Hippocampal formation (tissue), 2 donors: ENCODE measurements around the gene MVK.

Experiments
- DNase-seq, 2 donors: peaks; one replicate each; lab custom pipeline; 2025; lab: John Stamatoyannopoulos, UW

Gene MVK

GRCh38 chr12:109608793-109609192 is 35.2 kb downstream of the MVK start:
- DNase-seq = no peak

DNA sequence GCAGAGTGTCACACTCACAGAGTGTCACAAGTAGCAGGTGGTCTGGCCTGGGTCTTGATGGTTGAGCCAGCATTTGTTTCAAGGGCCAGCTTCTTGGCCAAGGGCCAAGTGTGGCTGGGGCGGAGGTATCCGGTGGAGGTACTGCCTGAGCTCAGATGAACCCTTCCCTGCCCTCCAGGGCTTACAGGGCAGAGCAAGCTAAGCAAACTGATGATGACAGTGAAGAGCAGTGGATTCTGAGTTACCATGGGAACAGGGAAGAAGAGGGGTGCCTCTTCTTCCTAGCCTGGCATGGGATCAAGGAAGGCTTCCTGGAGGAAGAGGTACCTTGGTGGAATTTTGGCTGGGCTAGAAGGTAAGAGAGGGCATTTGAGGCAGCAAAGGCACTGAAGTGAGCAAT is 35.7 kb downstream of the MVK start:
- DNase-seq = no peak

DNA sequence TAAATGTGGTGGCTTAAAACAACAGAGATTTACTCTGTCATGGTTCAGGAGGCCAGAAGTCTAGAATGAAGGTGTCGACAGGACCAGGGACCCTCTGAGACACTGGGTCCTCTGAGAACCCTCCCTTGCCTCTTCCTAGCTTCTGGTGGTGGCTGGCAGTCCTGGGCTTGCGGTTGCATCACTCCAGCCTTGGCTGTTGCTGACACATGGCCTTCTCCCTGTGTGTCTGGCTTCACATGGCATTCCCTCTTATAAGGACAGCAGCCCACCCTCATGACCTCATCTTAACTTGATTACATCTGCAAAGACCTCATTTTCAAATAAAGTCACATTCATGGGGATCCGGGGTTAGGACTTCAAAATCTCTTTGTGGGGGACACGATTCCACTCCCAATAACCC is 36.9 kb downstream of the MVK start:
- DNase-seq = no peak

- DNase-seq = no peak
Measured at GRCh38 chr12:109611223-109611622, 37.6 kb downstream of the MVK start.

GRCh38 chr12:109612003-109612402 is 38.4 kb downstream of the MVK start:
- no peak for DNase-seq

- no peak for DNase-seq
Measured at GRCh38 chr12:109612975-109613502, 39.4 kb downstream of the MVK start.

DNA sequence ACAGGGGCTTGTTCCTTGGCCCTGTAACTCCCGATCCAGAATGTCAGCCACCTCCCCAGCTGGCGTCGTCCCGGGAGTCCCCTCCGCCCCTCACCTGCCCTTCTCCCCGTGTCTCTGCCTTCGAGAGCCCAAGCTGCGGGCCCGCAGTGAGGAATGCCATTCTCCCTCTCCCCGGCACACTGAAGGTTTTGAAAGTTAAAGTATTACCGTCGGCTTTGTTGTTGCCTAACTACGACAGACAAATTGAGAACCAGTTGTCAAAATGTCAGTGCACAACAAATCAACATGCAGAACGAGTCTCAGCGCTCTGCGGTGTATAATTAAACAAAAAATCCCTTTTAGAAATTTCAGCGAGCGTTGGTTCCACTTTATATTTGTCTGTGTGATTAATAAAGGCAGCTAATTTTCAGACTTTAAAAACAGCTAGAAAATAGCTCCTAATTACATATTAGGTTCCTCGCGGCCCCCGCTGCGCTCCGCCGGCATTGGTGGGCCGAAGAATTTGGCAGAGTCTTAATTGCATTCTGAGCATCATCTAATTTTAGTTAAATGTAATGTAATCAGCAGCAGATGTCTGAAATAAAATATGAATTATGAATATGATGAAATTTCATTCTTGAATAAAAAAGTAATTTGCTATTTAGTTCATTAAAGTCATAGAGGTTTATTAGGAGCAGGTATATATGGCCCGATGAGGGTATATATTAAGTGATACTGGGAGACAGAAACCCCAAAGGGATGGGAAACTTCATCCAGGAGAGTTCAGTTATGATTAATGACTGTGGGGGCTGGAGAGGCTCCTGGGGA is 40.3 kb downstream of the MVK start:
- no peak for DNase-seq

DNA sequence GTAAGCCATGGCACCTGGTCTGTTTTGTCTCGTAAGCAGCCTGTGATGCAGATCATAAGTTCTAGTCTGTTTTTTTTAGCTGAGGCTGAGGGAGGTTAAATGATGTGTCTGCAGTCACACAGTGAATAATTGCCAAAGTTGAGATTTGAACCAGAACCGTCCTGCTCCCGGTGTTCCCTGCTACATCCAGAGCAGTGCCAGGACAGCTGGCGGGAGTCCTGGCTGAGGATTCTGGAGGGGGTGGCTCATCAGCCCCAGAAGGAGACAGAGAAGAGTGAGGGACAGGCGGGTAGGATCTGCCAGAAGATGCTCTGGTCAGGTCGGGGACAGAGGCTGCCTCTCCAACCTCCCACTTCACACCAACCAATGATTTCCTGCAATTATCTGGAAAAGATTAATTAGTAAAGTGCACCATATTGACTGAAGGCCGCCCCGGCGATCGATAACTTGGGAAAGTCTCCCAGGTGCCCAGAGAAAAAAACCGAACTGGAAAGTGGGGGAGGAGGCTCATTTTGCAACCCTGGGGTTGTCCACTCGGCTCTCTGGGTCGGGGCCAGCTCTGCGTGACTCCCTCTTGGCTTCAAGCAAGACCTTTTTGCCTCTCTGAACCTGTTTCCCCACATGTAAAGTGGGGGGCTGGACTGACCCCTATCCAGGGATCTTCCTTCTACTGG is 42.1 kb downstream of the MVK start:
- no peak for DNase-seq

DNA sequence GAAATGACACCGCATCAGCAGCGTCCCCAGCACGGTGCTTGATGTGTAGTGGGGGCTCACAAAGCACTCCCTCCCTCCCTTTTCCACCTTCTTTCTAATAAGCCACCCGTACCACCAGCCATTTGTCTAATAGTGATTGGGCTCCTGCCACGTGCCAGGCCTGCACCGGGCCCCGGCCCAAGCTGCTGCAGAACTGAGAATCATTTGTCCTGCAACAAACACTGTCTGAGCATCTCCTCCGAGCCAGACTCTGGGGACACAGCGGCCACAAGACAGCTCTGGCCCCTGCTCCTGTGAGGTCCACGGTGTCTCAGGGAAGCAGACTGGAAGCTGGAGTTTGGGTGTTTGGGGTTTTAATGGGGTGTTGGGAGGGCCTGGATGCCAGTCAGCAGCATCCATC is 43.9 kb downstream of the MVK start:
- peak; percentile 83 to 87 for DNase-seq

DNA sequence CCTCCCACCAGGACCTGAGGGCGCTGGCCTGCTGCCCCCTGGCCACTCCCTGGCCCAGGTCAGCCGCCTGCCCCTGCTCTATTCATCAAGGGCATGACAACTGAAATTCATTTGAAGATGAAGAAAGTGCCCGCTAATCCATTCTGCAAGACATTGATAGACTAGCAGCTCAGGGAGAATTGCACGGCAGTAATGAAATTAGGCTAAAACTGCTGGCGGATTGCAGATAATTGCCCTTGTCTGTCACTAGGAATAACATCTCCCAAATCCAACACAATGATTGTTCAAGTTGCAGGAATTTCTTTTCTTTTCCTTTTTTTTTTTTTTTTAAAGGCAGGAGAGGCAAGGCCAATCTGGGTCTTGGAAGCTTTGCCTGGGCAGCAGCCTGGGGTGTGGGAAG is 44.5 kb downstream of the MVK start:
- no peak for DNase-seq

- DNase-seq = no peak
Measured at GRCh38 chr12:109619002-109619604, 45.5 kb downstream of the MVK start.

DNA sequence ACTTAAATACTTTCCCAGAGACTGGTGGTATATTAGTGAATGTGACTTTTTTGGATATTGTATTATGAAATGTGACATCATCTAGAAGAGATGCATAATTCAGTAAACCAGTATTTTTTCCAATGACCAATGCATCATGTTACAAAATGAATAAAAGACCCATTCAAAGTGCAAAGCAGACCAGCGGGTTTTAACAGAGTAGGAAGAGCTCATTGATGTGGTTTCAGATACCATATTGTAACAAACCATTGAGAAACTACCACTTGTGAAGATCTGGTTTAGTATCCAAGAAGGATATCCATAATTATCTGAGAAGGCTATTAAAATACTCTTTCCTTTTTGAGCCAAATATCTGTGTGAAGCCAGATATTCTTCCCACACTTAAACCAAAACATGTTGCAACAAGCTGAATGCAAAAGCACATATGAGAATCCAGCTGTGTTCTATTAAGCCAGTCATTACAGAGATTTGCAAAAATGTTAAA is 47.7 kb downstream of the MVK start:
- DNase-seq = peak in 1 of 2 donors; percentile 23

GRCh38 chr12:109621901-109622364 is 48.3 kb downstream of the MVK start:
- DNase-seq = no peak

- no peak for DNase-seq
Measured at GRCh38 chr12:109624467-109624866, 50.9 kb downstream of the MVK start.

DNA sequence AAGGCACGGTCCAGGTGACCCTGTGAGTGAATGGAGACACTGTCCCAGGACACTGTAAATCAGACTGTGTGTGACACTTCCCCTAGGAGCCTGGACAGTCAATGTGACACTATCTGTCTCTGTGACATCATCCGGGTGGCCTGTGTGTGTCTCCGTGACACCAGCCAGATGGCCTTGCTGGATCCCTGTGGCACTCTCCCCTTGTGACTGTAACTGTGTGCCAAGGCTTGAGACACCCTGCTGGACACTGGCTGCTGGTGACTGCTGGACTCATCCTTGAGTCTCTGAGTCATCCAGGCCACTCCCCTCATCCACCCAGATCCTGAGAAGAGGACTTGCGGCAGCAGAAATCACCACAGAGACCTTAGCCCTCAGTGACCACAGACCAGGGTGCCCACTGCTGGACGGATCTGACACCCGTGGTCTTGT is 51.6 kb downstream of the MVK start:
- peak; percentile 89 to 91 for DNase-seq

GRCh38 chr12:109625749-109626377 is 52.3 kb downstream of the MVK start:
- DNase-seq = no peak

DNA sequence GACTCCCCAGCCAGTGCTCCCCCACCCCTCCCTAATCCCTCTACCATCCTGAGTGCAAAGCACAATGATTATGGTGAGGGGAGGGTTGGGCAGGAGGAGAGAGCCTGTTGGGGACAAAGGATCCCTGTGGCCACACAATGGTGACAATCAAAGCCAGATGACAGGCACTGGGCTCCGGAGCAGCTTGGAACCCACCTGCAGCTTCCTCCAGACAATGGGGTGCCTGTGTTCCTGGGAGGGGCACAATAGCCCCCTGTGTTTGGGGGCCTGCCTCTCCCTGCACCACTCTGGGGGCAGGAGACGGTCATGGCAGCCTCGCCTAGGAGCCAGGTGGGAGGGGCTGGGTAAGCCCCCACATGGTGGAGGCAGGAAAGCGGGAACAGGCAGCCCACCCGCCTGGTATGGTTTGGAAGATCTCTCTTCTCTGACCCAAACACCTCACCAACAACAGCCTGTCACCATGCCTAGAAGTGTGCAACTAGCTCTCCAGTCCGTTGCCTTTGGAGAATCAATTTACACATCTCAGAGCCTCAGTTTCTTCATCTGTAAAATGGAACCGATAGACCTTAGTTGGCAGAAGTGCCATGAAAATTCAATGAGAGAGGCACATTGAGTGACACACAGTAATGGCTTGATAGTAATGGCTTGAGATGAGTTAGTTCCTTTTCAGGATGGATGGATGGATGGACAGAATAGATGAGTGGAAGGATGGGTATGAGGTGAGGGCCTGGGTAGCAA is 53.0 kb downstream of the MVK start:
- peak; percentile 88 to 90 for DNase-seq

DNA sequence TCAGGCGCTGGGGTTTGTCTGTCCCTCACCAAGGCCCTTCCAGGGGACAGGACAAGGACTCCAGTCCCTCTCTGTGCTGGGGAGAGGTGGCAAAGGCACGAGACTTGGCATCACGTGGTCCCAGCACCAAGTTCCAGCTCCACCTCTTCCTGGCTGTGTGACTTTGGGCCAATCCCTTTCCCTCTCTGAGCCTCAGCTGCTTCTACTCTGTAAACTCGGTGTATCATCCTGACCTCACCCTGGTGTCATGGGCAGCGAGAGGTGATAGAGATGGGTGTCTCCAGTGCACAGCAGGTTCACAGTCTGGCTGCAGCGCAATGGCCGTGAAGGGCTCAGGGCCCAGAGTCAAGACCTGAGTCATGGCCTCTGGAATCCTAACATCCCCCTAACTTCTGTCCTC is 54.0 kb downstream of the MVK start:
- DNase-seq = no peak

DNA sequence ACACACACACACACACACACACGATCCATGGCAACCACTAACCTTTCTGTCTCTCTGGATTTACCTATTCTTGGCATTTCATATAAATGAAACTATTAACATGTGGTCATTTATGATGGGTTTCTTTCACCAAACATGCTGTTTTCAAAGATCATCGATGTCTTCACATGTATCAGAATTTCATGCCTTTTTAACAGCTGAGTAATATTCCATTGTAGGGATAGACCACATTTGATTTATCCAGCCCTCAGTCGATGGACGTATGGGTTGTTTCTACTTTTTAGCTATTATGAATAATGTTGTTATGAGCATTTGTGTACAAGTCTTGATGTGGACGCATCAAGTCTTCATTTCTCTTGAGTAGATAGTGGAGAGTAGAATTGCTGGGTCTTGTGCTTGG is 56.5 kb downstream of the MVK start:
- no peak for DNase-seq

- DNase-seq = no peak
Measured at GRCh38 chr12:109630815-109631214, 57.2 kb downstream of the MVK start.

DNA sequence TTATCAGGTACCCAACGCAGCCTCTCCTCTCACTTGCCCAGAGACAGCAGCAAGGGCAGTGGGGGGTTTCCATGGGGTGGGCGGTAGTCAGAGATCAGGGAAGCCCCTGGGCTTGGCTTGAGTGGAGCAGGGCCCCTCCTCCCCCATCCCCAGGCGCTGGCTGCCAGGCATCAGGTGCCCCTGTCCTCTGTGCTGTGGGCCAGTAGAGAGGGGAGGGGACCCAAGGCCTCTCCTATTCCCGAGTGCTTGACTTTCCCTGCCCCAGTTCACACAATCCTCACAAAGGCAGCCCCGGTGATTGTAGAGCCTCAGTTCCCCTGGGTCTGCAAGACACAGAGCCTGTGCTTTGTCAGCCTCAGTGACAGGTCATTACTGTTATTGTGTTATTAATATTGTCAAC is 57.7 kb downstream of the MVK start:
- no peak for DNase-seq
